ENCODE results near the gene POLE2.
"Not testable (repeated sequence)": the region's sequence is repeated elsewhere in the genome, so short reads cannot be mapped to it uniquely, and the experiment has no call there.

POLE2 gene

GRCh38 chr14:49659526-49660455, 28.2 kb downstream of the POLE2 start:
- no peak for DNase-seq

GRCh38 chr14:49657500-49657899, 30.5 kb downstream of the POLE2 start:
- not testable (repeated sequence) for DNase-seq

- no peak for DNase-seq
Measured at GRCh38 chr14:49654511-49654910, 33.5 kb downstream of the POLE2 start.

- DNase-seq = no peak
Measured at GRCh38 chr14:49653508-49653907, 34.5 kb downstream of the POLE2 start.

- no peak for DNase-seq
Measured at GRCh38 chr14:49642163-49642562, 45.9 kb downstream of the POLE2 start.

- DNase-seq = no peak
Measured at GRCh38 chr14:49641697-49642129, 46.3 kb downstream of the POLE2 start.

- no peak for DNase-seq
Measured at GRCh38 chr14:49640540-49641417, 47.2 kb downstream of the POLE2 start.

- no peak for DNase-seq
Measured at GRCh38 chr14:49637534-49638078, 50.4 kb downstream of the POLE2 start.

- DNase-seq = no peak
Measured at GRCh38 chr14:49636866-49637265, 51.1 kb downstream of the POLE2 start.

GRCh38 chr14:49634547-49635334, 53.3 kb downstream of the POLE2 start, which contains the start of gene DNAAF2:
DNAAF2 (minus strand) TSS chr14:49635244; CDS start chr14:49635149, 95 bp downstream.
- peak; percentile 24 to 52 for DNase-seq

GRCh38 chr14:49633640-49634546, 54.1 kb downstream of the POLE2 start:
- peak; percentile 76 to 83 for DNase-seq

GRCh38 chr14:49623941-49624839, 63.8 kb downstream of the POLE2 start:
- DNase-seq = no peak

GRCh38 chr14:49623387-49623786, 64.6 kb downstream of the POLE2 start:
- no peak for DNase-seq

GRCh38 chr14:49622022-49622607, 65.9 kb downstream of the POLE2 start:
- no peak for DNase-seq

- DNase-seq = peak; percentile 81
Measured at GRCh38 chr14:49621114-49621881, 66.7 kb downstream of the POLE2 start.

GRCh38 chr14:49620182-49621113, 67.6 kb downstream of the POLE2 start, which contains the start of the genes MGAT2 and RPL36AL:
MGAT2 (plus strand) TSS chr14:49620799; CDS start chr14:49621269, 470 bp downstream.
RPL36AL (minus strand) TSS chr14:49620626; CDS start chr14:49619104, 1,522 bp downstream.
- DNase-seq = peak; percentile 87 to 96

GRCh38 chr14:49619730-49620129, 68.3 kb downstream of the POLE2 start:
- no peak for DNase-seq

Measured in bone marrow (tissue), 2 donors.